VCaP (cell line): ENCODE data around the gene SPDYE3.
A peak's percentile ranks its signal among the peaks of the same experiment; 100 is the strongest.
"Not testable (repeated sequence)": the region's sequence is repeated elsewhere in the genome, so short reads cannot be mapped to it uniquely, and the experiment has no call there.

Experiments
- H3K27ac ChIP-seq: fragments of 450-650 bp; 2 replicates; pipeline ENCODE4 v1.5.1; 2017
- CTCF ChIP-seq: fragments of 450-650 bp; conservative IDR thresholded peaks from 2 replicates; pipeline ENCODE4 v1.5.1; 2017; ENCODE audit warnings: mild to moderate bottlenecking, moderate library complexity

SPDYE3 gene, protein sequence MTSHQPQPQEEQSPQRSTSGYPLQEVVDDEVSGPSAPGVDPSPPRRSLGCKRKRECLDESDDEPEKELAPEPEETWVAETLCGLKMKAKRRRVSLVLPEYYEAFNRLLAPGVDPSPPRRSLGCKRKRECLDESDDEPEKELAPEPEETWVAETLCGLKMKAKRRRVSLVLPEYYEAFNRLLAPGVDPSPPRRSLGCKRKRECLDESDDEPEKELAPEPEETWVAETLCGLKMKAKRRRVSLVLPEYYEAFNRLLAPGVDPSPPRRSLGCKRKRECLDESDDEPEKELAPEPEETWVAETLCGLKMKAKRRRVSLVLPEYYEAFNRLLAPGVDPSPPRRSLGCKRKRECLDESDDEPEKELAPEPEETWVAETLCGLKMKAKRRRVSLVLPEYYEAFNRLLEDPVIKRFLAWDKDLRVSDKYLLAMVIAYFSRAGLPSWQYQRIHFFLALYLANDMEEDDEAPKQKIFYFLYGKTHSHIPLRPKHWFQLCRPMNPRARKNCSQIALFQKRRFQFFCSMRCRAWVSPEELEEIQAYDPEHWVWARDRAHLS

DNA sequence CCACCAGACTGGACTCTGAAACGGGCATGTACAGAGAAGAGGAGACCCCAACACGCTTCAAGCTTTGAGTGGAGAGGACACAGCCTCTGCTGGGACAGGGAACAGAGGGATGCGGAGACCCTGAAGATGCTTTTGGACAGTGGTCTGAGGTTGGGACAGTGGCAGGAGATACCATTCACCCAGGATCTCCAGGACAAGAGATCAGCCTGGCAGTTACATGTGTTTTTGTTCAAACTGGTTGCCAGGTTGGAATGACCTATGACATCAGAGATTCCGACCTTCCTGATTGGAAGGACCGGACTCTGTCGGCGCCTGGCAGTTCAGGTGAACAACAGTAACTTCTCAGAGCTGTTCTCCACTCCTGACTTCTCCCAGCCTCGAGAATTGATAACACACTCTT lies at the start of gene SPDYE3:
Gene SPDYE3 (plus strand): TSS at position 301 of the 400 bp plus-strand sequence. CDS start 184 bp downstream, outside the sequence.
- not testable (repeated sequence) for H3K27ac ChIP-seq

DNA sequence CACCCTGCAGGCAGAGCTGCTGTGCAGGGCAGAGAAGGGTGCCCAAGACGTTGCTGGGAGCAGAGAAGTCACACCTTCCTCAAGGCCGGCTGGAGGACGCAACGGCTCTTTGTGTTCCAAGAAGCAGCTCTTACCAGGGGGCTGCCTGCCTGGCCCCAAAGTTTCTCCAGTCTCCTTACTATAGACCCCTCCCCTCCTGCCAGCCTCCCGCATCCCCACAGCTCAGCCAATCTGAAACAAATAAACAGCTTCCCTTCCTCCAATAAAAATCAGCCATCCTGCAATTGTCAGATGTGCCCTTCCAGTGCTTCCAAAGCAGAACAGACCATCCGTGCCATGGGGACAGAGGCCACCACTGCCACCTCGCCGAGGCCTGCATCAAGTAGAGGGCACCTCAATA lies 47.5 kb upstream of the SPDYE3 start:
- H3K27ac ChIP-seq = not testable (repeated sequence)

DNA sequence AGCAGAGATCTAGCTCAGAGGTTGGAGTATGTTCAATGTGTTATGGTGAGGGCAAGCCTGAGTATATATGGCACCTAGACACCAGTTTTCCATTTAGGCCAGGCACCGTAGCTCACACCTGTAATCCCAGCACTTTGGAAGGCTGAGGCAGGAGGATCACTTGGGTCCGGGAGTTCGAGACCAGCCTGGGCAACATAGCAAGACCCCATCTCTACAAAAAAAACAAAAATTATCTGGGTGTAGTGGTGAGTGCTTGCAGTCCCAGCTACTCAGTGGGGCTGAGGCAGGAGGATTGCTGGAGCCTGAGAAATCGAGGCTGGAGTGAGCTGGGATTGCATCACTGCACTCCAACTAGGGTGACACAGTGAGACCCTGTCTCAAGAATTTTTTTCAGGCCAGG lies 44.6 kb upstream of the SPDYE3 start:
- H3K27ac ChIP-seq = not testable (repeated sequence)

DNA sequence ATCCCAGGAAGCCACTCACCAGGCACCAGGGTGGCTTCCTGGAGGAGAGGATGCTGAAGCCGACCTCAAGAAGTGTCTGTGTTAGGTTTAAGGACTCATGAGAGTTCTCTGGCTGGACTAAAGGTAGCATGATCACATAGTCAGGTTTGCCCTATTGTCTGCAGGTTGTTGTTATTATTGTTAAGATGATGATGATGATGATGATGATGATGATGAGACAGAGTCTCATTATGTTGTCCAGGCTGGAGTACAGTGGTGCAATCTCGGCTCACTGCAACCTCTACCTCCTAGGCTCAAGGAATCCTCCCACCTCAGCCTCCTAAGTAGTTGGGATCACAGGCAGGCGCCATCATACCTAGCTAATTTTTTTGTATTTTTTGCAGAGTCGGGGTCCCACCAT lies 43.3 kb upstream of the SPDYE3 start:
- H3K27ac ChIP-seq = not testable (repeated sequence)

DNA sequence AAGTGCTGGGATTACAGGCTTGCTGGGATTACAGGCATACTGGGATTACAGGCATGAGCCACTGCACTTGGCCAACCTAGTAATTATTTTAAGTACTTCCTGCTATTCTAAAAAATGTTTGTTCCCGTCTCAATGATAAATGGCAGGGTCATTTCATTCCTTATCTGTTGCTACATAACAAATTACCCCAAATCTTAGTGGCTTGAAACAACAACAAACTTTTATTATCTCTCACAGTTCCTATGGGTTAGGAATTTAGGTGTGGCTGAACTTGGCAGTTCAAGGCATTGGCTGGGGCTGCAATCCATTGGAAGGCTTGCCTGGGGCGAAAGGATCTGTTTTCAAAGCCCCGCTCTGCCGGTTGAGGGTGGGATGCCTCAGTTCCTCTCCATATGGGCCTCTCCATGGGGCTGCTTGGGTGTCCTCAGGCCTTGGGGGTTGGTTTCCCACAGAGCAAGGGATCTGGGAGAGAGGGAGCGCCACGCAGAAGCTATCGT lies 42.8 kb upstream of the SPDYE3 start:
- not testable (repeated sequence) for H3K27ac ChIP-seq

DNA sequence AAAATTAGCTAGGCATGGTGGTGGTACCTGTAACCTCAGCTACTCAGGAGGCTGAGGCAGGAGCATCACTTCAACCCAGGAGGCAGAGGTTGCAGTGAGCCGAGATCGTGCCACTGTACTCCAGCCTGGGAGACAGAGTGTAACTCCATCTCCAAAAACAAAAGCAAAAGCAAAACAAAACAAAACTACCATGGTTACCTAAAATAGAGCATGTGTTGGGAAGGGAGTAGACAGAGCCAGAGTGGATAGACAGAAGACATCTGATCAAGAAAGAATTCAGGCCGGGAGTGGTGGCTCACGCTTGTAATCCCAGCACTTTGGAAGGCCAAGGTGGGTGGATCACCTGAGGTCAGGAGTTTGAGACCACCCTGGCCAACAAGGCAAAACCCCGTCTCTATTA lies 41.7 kb upstream of the SPDYE3 start:
- not testable (repeated sequence) for H3K27ac ChIP-seq

GRCh38 chr7:100266576-100267354 lies 40.7 kb upstream of the SPDYE3 start:
- no peak for TF ChIP-seq CTCF
- H3K27ac ChIP-seq = no peak overlapping the region

- H3K27ac ChIP-seq = no peak overlapping the region
- TF ChIP-seq CTCF = no peak
These were observed 39.9 kb upstream of the SPDYE3 start for GRCh38 chr7:100267648-100268047.

GRCh38 chr7:100268882-100269281 lies 38.6 kb upstream of the SPDYE3 start:
- H3K27ac ChIP-seq = not testable (repeated sequence)

- H3K27ac ChIP-seq = peak overlapping the region; percentile 72
These were observed 38.0 kb upstream of the SPDYE3 start for GRCh38 chr7:100269306-100270045.

GRCh38 chr7:100270046-100270918 lies 37.2 kb upstream of the SPDYE3 start:
- peak overlapping the region; percentile 72 for H3K27ac ChIP-seq

- peak overlapping the region; percentile 72 for H3K27ac ChIP-seq
These were observed 36.4 kb upstream of the SPDYE3 start for GRCh38 chr7:100270941-100271593.
